Endothelial cell of umbilical vein (primary cell): ENCODE data around the gene PAGR1. TPM values are rescaled to one million over a fixed set of nuclear protein-coding genes. Genes with fewer than 3 reads are reported as not detected.
A peak's percentile ranks its signal among the peaks of the same experiment; 100 is the strongest.

Experiments used
- BruUV-seq: library from RNA; stranded (reverse); fragments of 400-500 nt; replicated peaks from 2 replicates; lab custom pipeline; 2021; lab: Mats Ljungman, UMichigan
- CTCF ChIA-PET: fragments of 300-600, 350-600 bp; sonication (Branson Sonifier 250); formaldehyde crosslinking; loops from one replicate; lab custom pipeline; 2021; ENCODE audit warnings: antibody characterized with exemption, inconsistent platforms; lab: Charles Lee
- POLR2A ChIA-PET: fragments of 300-600, 350-600 bp; sonication (Branson Sonifier 250); formaldehyde crosslinking; loops from one replicate; lab custom pipeline; 2021; ENCODE audit warnings: antibody characterized with exemption, inconsistent platforms; lab: Charles Lee
- DNase-seq: peaks from one replicate; pipeline ENCODE4 v3.0.0-alpha.2; 2011; ENCODE audit warnings: low read depth, low spot score
- FAIRE-seq: peaks from 2 replicates; lab custom pipeline; 2011; peaks lifted over from hg19 to GRCh38; lab: Jason Lieb, UNC
- H2AFZ ChIP-seq: 2 replicates; pipeline ENCODE4 v1.6.0; 2012; ENCODE audit warnings: low read depth, low read length, control low read depth, inconsistent platforms
- H3K27ac ChIP-seq: 2 replicates; pipeline ENCODE4 v1.5.1; 2011; ENCODE audit warnings: low read depth, mild to moderate bottlenecking, control low read depth, low read length, moderate library complexity; ENCODE audit not compliant: insufficient read depth
- H3K27me3 ChIP-seq, 2 experiments: 2 replicates each; pipeline versions ENCODE4 v1.6.0 to v1.6.1; 2011; ENCODE audit warnings: low read length in 2 of 2, mixed read lengths in 1 of 2; ENCODE audit not compliant: control insufficient read depth in 2 of 2, insufficient read depth in 2 of 2
- H3K36me3 ChIP-seq, 2 experiments: 2 replicates in 1 of 2; 3 replicates in 1 of 2; pipeline ENCODE4 v1.5.1; 2011; ENCODE audit warnings: low read length in 2 of 2, mild to moderate bottlenecking in 1 of 2, moderate library complexity in 1 of 2; ENCODE audit not compliant: control insufficient read depth in 2 of 2, insufficient read depth in 2 of 2; ENCODE audit errors: extremely low read depth in 1 of 2
- H3K4me1 ChIP-seq: 3 replicates; pipeline ENCODE4 v1.5.1; 2011; ENCODE audit warnings: mild to moderate bottlenecking, low read length; ENCODE audit not compliant: control insufficient read depth, insufficient read depth; ENCODE audit errors: extremely low read depth
- H3K4me2 ChIP-seq: 2 replicates; pipeline ENCODE4 v1.6.1; 2011; ENCODE audit warnings: low read length, control low read depth, mixed read lengths; ENCODE audit not compliant: insufficient read depth
- H3K4me3 ChIP-seq, 3 experiments: fragments of 200-600 bp in 1 of 3; sonication (generic), shearing (Covaris generic) in 1 of 3; replicated peaks in 1 of 3; 2 replicates each; pipeline ENCODE4 v1.5.1; 2011 to 2016; ENCODE audit warnings: control low read depth in 3 of 3, low read length in 3 of 3, mild to moderate bottlenecking in 2 of 3, inconsistent platforms in 1 of 3, low read depth in 1 of 3, moderate library complexity in 1 of 3; ENCODE audit not compliant: insufficient read depth in 1 of 3
- H3K79me2 ChIP-seq: 2 replicates; pipeline ENCODE4 v1.6.0; 2012; ENCODE audit warnings: low read length, inconsistent platforms; ENCODE audit not compliant: control insufficient read depth, insufficient read depth
- H3K9ac ChIP-seq: replicated peaks from 2 replicates; pipeline ENCODE3; 2011; ENCODE audit warnings: low read length, control low read depth; ENCODE audit not compliant: insufficient read depth; ENCODE audit errors: extremely low read depth
- H3K9me1 ChIP-seq: replicated peaks from 3 replicates; pipeline ENCODE4 v1.6.0; 2011; ENCODE audit warnings: mild to moderate bottlenecking, low read length; ENCODE audit not compliant: control insufficient read depth, insufficient read depth; ENCODE audit errors: extremely low read depth
- H3K9me3 ChIP-seq: replicated peaks from 2 replicates; pipeline ENCODE4 v1.5.1; 2012; ENCODE audit warnings: low read length, inconsistent platforms; ENCODE audit not compliant: control insufficient read depth, insufficient read depth
- H4K20me1 ChIP-seq: replicated peaks from 2 replicates; pipeline ENCODE3; 2011; ENCODE audit warnings: mild to moderate bottlenecking, low read length; ENCODE audit not compliant: control insufficient read depth, insufficient read depth; ENCODE audit errors: extremely low read depth
- CTCF ChIP-seq, 2 donors: IDR thresholded peaks; 1 replicate in 1 of 2; 2 replicates in 1 of 2; pipeline ENCODE4 v1.5.1; 2011; ENCODE audit warnings: low read length in 2 of 2, mild to moderate bottlenecking in 2 of 2, moderate library complexity in 2 of 2, control low read depth in 1 of 2, inconsistent platforms in 1 of 2, low read depth in 1 of 2; ENCODE audit not compliant: insufficient read depth in 1 of 2; ENCODE audit errors: extremely low read depth in 1 of 2
- EZH2 ChIP-seq: IDR thresholded peaks from 2 replicates; pipeline ENCODE4 v1.6.1; 2012; ENCODE audit warnings: borderline replicate concordance, low read depth, mild to moderate bottlenecking, moderate library complexity, low read length, inconsistent platforms; ENCODE audit not compliant: severe bottlenecking
- FOS ChIP-seq: IDR thresholded peaks from 2 replicates; pipeline ENCODE4 v1.6.1; 2011; ENCODE audit warnings: mild to moderate bottlenecking, low read length, moderate library complexity, borderline replicate concordance; ENCODE audit not compliant: insufficient read depth
- GATA2 ChIP-seq: IDR thresholded peaks from 2 replicates; pipeline ENCODE4 v1.7.0; 2011; ENCODE audit warnings: low read depth, mild to moderate bottlenecking, moderate library complexity, mixed read lengths, low read length; ENCODE audit not compliant: insufficient read length, insufficient read depth
- JUN ChIP-seq: IDR thresholded peaks from 2 replicates; pipeline ENCODE4 v1.6.1; 2011; ENCODE audit warnings: borderline replicate concordance, low read depth; ENCODE audit not compliant: insufficient read length, insufficient read depth
- MAX ChIP-seq: IDR thresholded peaks from 2 replicates; pipeline ENCODE4 v1.6.1; 2011; ENCODE audit not compliant: insufficient read depth, insufficient read length
- MYC ChIP-seq: IDR thresholded peaks from one replicate; pipeline ENCODE4 v1.6.1; 2011; ENCODE audit warnings: mild to moderate bottlenecking, low read depth, low read length
- POLR2A ChIP-seq: IDR thresholded peaks from 2 replicates; pipeline ENCODE4 v1.6.1; 2012; ENCODE audit warnings: low read depth, mild to moderate bottlenecking, control low read depth, low read length
- POLR2AphosphoS5 ChIP-seq: IDR thresholded peaks from 2 replicates; pipeline ENCODE4 v1.6.1; 2012; ENCODE audit warnings: low read depth, mild to moderate bottlenecking, control low read depth, low read length, moderate library complexity; ENCODE audit not compliant: insufficient read depth
- dilution Hi-C: fragments of 300-500 bp; cut with MboI; formaldehyde crosslinking; loops from one replicate; pipeline ENCODE4 v1.15.0; 2019; ENCODE audit warnings: low sequenced_read_pairs; ENCODE audit not compliant: extremely low pct_ligation_motif_present
- intact Hi-C: fragments of 100-400 bp; cut with micrococcal nuclease; formaldehyde crosslinking; loops from one replicate; pipeline ENCODE4 v1.10.0; 2022
- polyA plus RNA-seq, 4 experiments: library from polyadenylated mRNA; depleted of rRNA in 3 of 4; stranded (reverse) in 3 of 4; unstranded in 1 of 4; fragments of >200 nt; gene quantifications; 2 replicates each; pipeline versions ENCODE4 v1.2.1 to v1.2.3, GENCODE V29; 2011 to 2012; ENCODE audit warnings: missing spikeins in 1 of 4
- total RNA-seq: library from RNA; stranded (reverse); gene quantifications from 2 replicates; pipeline ENCODE4 v1.2.3, GENCODE V29; 2021

Gene PAGR1
- total and polyA plus RNA-seq, 2 donors (not counting 3 experiments of a cell fraction or from before 2014, with no cell fraction given) = 15.9 to 26.3 TPM

DNA sequence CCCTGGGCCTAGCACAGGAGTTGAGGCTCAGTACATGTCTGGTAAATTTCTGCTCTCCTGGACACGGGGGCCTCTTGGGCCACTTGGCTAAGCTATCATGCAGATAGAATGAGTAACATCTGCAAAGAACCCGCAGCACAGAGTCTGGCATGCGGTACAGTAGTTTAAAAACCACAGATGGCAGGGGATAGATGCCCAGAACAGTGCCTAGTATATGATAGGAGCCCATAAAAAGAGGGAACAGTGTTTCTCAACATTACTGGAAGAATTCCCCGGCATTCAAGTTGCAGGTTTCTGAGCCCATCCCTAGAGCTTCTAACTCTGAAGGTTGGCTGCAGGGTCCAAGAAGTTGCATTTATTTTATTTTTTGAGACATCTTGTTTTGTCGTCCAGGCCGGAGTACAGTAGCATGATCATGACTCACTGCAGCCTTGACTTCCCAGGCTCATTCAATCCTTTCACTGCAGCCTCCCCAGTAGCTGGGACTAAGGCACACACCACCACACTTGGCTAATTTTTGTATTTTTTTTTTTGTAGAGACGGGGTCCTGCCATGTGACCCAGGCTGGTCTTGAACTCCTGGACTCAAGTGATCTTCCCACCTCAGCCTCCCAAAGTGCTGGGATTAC lies 41.3 kb downstream of the PAGR1 start:
- Histone ChIP-seq H2AFZ (no peak overlapping the region), H3K4me2 (no peak overlapping the region), H3K27ac (no peak overlapping the region), H4K20me1 (no peaks in the 10 kb centered on the region), H3K79me2 (peaks cover 10% of the 10 kb centered on the region), H3K9me1 (no peaks in the 10 kb centered on the region), H3K9ac (no peak overlapping the region), H3K36me3 (peaks cover 0 to 19% of the 10 kb centered on the region in 2 experiments), H3K9me3 (no peaks in the 10 kb centered on the region), H3K4me3 (no peak overlapping the region), H3K27me3 (no peaks in the 10 kb centered on the region), H3K4me1 (peaks cover 10% of the 10 kb centered on the region)
- intact Hi-C loops = no loop called here
- DNase-seq (no peak), FAIRE-seq (no peak)
- TF ChIP-seq POLR2AphosphoS5 (peak; percentile 15), POLR2A (no peak)
- CTCF ChIA-PET = interaction anchor here (2.5 kb wide), 1 partner anchor 9 kb away, joined by 24 read pairs; no protein-coding TSS in a partner anchor
- dilution Hi-C loops = no loop called here
- no TSS peak for BruUV-seq
- POLR2A ChIA-PET = no interaction called here

GRCh38 chr16:29858149-29858849 lies 42.3 kb downstream of the PAGR1 start:
- TF ChIP-seq GATA2 (no peak), POLR2AphosphoS5 (no peak), MYC (no peak), CTCF (IDR thresholded peaks at IDR 0.05; ENCODE audit: extremely low read depth in 1 of 2, insufficient read depth in 1 of 2, low read depth in 1 of 2, low read length in 2 of 2) (no peak), EZH2 (no peak), POLR2A (no peak), MAX (no peak), JUN (no peak), FOS (no peak)
- intact Hi-C loops = no loop called here

More at GRCh38 chr16:29858149-29858849, 42.3 kb downstream of the PAGR1 start:
- H3K79me2 ChIP-seq = peaks cover 14% of the 10 kb centered on the region
- BruUV-seq = TSS peak; percentile 12
- no peak overlapping the region for H3K4me2 ChIP-seq
- POLR2A ChIA-PET = no interaction called here
- H3K9me1 ChIP-seq = no peaks in the 10 kb centered on the region
- H3K9ac ChIP-seq = no peak overlapping the region
- H3K27me3 ChIP-seq = no peaks in the 10 kb centered on the region
- peaks cover 0 to 19% of the 10 kb centered on the region in 2 experiments for H3K36me3 ChIP-seq
- CTCF ChIA-PET = interaction anchor here (2.5 kb wide), 1 partner anchor 10 kb away, joined by 24 read pairs; no protein-coding TSS in a partner anchor
- dilution Hi-C loops = no loop called here
- H3K27ac ChIP-seq = no peak overlapping the region
- no peaks in the 10 kb centered on the region for H3K9me3 ChIP-seq
- no peak overlapping the region for H3K4me3 ChIP-seq
- H4K20me1 ChIP-seq = no peaks in the 10 kb centered on the region
- H2AFZ ChIP-seq = no peak overlapping the region
- peaks cover 7% of the 10 kb centered on the region for H3K4me1 ChIP-seq
- DNase-seq (no peak), FAIRE-seq (no peak)
